ENCODE results near the gene KIF21B. TPM values are rescaled to one million over a fixed set of nuclear protein-coding genes. Genes with fewer than 3 reads are reported as not detected.

Gene KIF21B
- total and polyA plus RNA-seq, 9 of the 15 experiments (the other 6 are each of a cell fraction or from before 2014, with no cell fraction given) = 0.46 to 13.4 (median 5.9) TPM

GRCh38 chr1:201022820-201023516 is 546 bp downstream of the KIF21B start (continued):
- TF ChIP-seq HDAC3 (IDR thresholded peaks at IDR 0.05; ENCODE audit: borderline replicate concordance, partially characterized antibody) = no peak
- TF ChIP-seq, protein P1, sequence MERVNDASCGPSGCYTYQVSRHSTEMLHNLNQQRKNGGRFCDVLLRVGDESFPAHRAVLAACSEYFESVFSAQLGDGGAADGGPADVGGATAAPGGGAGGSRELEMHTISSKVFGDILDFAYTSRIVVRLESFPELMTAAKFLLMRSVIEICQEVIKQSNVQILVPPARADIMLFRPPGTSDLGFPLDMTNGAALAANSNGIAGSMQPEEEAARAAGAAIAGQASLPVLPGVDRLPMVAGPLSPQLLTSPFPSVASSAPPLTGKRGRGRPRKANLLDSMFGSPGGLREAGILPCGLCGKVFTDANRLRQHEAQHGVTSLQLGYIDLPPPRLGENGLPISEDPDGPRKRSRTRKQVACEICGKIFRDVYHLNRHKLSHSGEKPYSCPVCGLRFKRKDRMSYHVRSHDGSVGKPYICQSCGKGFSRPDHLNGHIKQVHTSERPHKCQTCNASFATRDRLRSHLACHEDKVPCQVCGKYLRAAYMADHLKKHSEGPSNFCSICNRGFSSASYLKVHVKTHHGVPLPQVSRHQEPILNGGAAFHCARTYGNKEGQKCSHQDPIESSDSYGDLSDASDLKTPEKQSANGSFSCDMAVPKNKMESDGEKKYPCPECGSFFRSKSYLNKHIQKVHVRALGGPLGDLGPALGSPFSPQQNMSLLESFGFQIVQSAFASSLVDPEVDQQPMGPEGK (CRISPR knock-in tag; IDR thresholded peaks at IDR 0.05; ENCODE audit: borderline replicate concordance) = no peak
- TF ChIP-seq RBM25 (IDR thresholded peaks at IDR 0.05; ENCODE audit: low read depth, low read length, severe bottlenecking) = no peak
- TF ChIP-seq POLR2AphosphoS2 (IDR thresholded peaks at IDR 0.05; ENCODE audit: low read length) = no peak
- TF ChIP-seq XRCC5 (IDR thresholded peaks at IDR 0.05; ENCODE audit: low read depth, low read length) = no peak
- TF ChIP-seq MAFG (tag; conservative IDR thresholded peaks at IDR 0.05) = no peak
- no peak for TF ChIP-seq CEBPG (CRISPR knock-in tag; IDR thresholded peaks at IDR 0.05)
- no peak for TF ChIP-seq CEBPG (tag; conservative IDR thresholded peaks at IDR 0.05 in 1 of 2, IDR thresholded peaks at IDR 0.05 in 1 of 2)
- TF ChIP-seq ELF2 (CRISPR knock-in tag; IDR thresholded peaks at IDR 0.05) = no peak
- no peak for TF ChIP-seq ZNF134 (CRISPR knock-in tag; conservative IDR thresholded peaks at IDR 0.05)
- no peak for TF ChIP-seq CSDE1 (IDR thresholded peaks at IDR 0.05)
- TF ChIP-seq HDAC2 (IDR thresholded peaks at IDR 0.05) = no peak
- TF ChIP-seq, protein P2, sequence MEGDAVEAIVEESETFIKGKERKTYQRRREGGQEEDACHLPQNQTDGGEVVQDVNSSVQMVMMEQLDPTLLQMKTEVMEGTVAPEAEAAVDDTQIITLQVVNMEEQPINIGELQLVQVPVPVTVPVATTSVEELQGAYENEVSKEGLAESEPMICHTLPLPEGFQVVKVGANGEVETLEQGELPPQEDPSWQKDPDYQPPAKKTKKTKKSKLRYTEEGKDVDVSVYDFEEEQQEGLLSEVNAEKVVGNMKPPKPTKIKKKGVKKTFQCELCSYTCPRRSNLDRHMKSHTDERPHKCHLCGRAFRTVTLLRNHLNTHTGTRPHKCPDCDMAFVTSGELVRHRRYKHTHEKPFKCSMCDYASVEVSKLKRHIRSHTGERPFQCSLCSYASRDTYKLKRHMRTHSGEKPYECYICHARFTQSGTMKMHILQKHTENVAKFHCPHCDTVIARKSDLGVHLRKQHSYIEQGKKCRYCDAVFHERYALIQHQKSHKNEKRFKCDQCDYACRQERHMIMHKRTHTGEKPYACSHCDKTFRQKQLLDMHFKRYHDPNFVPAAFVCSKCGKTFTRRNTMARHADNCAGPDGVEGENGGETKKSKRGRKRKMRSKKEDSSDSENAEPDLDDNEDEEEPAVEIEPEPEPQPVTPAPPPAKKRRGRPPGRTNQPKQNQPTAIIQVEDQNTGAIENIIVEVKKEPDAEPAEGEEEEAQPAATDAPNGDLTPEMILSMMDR (IDR thresholded peaks at IDR 0.05 in 2 of 3, conservative IDR thresholded peaks at IDR 0.05 in 1 of 3; ENCODE audit: insufficient read depth in 2 of 3, low read depth in 1 of 3, low read length in 3 of 3) = peak; percentile 14 to 31 (median 20); a peak in 3 of 6 replicates
- no peak for TF ChIP-seq CREB3 (tag; conservative IDR thresholded peaks at IDR 0.05; ENCODE audit: low read depth)
- no peak for TF ChIP-seq MCM7 (IDR thresholded peaks at IDR 0.05)
- no peak for TF ChIP-seq ZKSCAN1 (IDR thresholded peaks at IDR 0.05; ENCODE audit: low read depth, low read length)
- TF ChIP-seq ZBTB12 (CRISPR knock-in tag; IDR thresholded peaks at IDR 0.05) = no peak
